ENCODE results near the gene DENND1B.
A peak's percentile ranks its signal among the peaks of the same experiment; 100 is the strongest.

DENND1B gene

GRCh38 chr1:197778366-197778945 is 3.2 kb upstream of the DENND1B start:
- Histone ChIP-seq H3K36me3 (0 out of 2 replicates have a peak, but pooled peaks cover 2% of the 10 kb centered on the region), H3K9me3 (no peaks in the 10 kb centered on the region), H3K4me3 (ENCODE audit: low read depth, low read length) (no peak overlapping the region), H3K27me3 (no peaks in the 10 kb centered on the region), H3K4me1 (0 out of 2 replicates have a peak, but pooled peaks cover 4% of the 10 kb centered on the region)
- no peak for DNase-seq
- TF ChIP-seq CTCF (IDR thresholded peaks at IDR 0.05; ENCODE audit: low read depth, low read length), result no peak

GRCh38 chr1:197776351-197777105 is 1.2 kb upstream of the DENND1B start:
- no peak overlapping the region for H3K4me3 ChIP-seq (ENCODE audit: low read depth, low read length)

GRCh38 chr1:197774466-197775281 is 606 bp downstream of the DENND1B start:
- 0 out of 2 replicates have a peak, but pooled peaks cover 4% of the 10 kb centered on the region for H3K4me1 ChIP-seq
- H3K27me3 ChIP-seq, result no peaks in the 10 kb centered on the region
- 0 out of 2 replicates have a peak, but pooled peaks cover 2% of the 10 kb centered on the region for H3K36me3 ChIP-seq
- no peaks in the 10 kb centered on the region for H3K9me3 ChIP-seq
- peak overlapping the region; percentile 78 for H3K4me3 ChIP-seq (ENCODE audit: low read depth, low read length)
- TF ChIP-seq CTCF (IDR thresholded peaks at IDR 0.05; ENCODE audit: low read depth, low read length), result no peak
- DNase-seq, result peak; percentile 53

More at GRCh38 chr1:197776351-197777105, 1.2 kb upstream of the DENND1B start:
- Histone ChIP-seq H3K27me3 (no peaks in the 10 kb centered on the region), H3K36me3 (0 out of 2 replicates have a peak, but pooled peaks cover 2% of the 10 kb centered on the region), H3K9me3 (no peaks in the 10 kb centered on the region), H3K4me1 (0 out of 2 replicates have a peak, but pooled peaks cover 4% of the 10 kb centered on the region)
- DNase-seq, result no peak
- no peak for TF ChIP-seq CTCF (IDR thresholded peaks at IDR 0.05; ENCODE audit: low read depth, low read length)

- Histone ChIP-seq H3K4me3 (ENCODE audit: low read depth, low read length) (peak overlapping the region; percentile 78), H3K4me1 (0 out of 2 replicates have a peak, but pooled peaks cover 4% of the 10 kb centered on the region), H3K27me3 (no peaks in the 10 kb centered on the region), H3K36me3 (0 out of 2 replicates have a peak, but pooled peaks cover 2% of the 10 kb centered on the region), H3K9me3 (no peaks in the 10 kb centered on the region)
- DNase-seq, result no peak
- TF ChIP-seq CTCF (IDR thresholded peaks at IDR 0.05; ENCODE audit: low read depth, low read length), result no peak
Measured at GRCh38 chr1:197773856-197774255, 1.4 kb downstream of the DENND1B start.

- DNase-seq, result no peak
- Histone ChIP-seq H3K9me3 (no peaks in the 10 kb centered on the region), H3K36me3 (0 out of 2 replicates have a peak, but pooled peaks cover 2% of the 10 kb centered on the region), H3K4me3 (ENCODE audit: low read depth, low read length) (no peak overlapping the region), H3K27me3 (no peaks in the 10 kb centered on the region), H3K4me1 (0 out of 2 replicates have a peak, but pooled peaks cover 4% of the 10 kb centered on the region)
- TF ChIP-seq CTCF (IDR thresholded peaks at IDR 0.05; ENCODE audit: low read depth, low read length), result no peak
Measured at GRCh38 chr1:197771904-197772556, 3.2 kb downstream of the DENND1B start.
